HepG2 (cell line): Measurements from ENCODE around the gene CSMD2. TPM values are rescaled to one million over a fixed set of nuclear protein-coding genes. Genes with fewer than 3 reads are reported as not detected.

ENCODE experiments used
- ATAC-seq: fragments of 200-7000 bp; cut with Tn5 transposase; 3 replicates; pipeline ENCODE4 v1.9.1; 2020; ENCODE audit warnings: mild to moderate bottlenecking, moderate library complexity
- BruUV-seq: library from RNA; stranded (reverse); fragments of 400-500 nt; replicated peaks from 2 replicates; lab custom pipeline; 2021; lab: Mats Ljungman, UMichigan
- CTCF ChIA-PET: fragments of 300-600 bp; formaldehyde crosslinking; extraction: SDS; loops from one replicate; lab custom pipeline; 2021; ENCODE audit warnings: low total read pairs, inconsistent platforms, low intra/inter-chr PET ratio; lab: Yijun Ruan, JAX
- POLR2A ChIA-PET: fragments of 350-600 bp; sonication (Branson Sonifier 250); formaldehyde crosslinking; loops from one replicate; lab custom pipeline; 2020; ENCODE audit warnings: antibody characterized with exemption, inconsistent platforms; lab: Yijun Ruan, JAX
- DNase-seq: peaks from one replicate; pipeline ENCODE4 v3.0.0-alpha.2; 2015; ENCODE audit warnings: low spot score
- FAIRE-seq: peaks from 3 replicates; lab custom pipeline; 2011; peaks lifted over from hg19 to GRCh38; lab: Jason Lieb, UNC
- H2AFZ ChIP-seq: one replicate; pipeline ENCODE4 v1.6.1; 2011; ENCODE audit warnings: low read length, inconsistent platforms
- H3K27ac ChIP-seq: fragments of 300-600 bp; 3 replicates; pipeline ENCODE4 v1.8.0; 2011; ENCODE audit warnings: mixed run types, mild to moderate bottlenecking, mixed read lengths, low read length, inconsistent platforms; ENCODE audit not compliant: insufficient read depth; ENCODE audit errors: extremely low read length
- H3K27me3 ChIP-seq, 2 experiments: fragments of 200-600 bp in 1 of 2; 2 replicates in 1 of 2; 3 replicates in 1 of 2; pipeline versions ENCODE4 v1.6.0 to v1.8.0; 2011; ENCODE audit warnings: low read length in 2 of 2, mild to moderate bottlenecking in 2 of 2, moderate library complexity in 2 of 2, inconsistent platforms in 1 of 2; ENCODE audit not compliant: insufficient read depth in 2 of 2, control insufficient read depth in 1 of 2
- H3K36me3 ChIP-seq, 2 experiments: fragments of 200-600 bp in 1 of 2; replicated peaks in 1 of 2; 2 replicates in 1 of 2; 3 replicates in 1 of 2; pipeline versions ENCODE4 v1.5.1 to v1.8.0; 2011; ENCODE audit warnings: low read length in 2 of 2, inconsistent platforms in 1 of 2; ENCODE audit not compliant: insufficient read depth in 2 of 2, control insufficient read depth in 1 of 2
- H3K4me1 ChIP-seq: 2 replicates; pipeline ENCODE4 v1.5.1; 2012; ENCODE audit warnings: low read length, inconsistent platforms; ENCODE audit not compliant: insufficient read depth
- H3K4me2 ChIP-seq: 2 replicates; pipeline ENCODE4 v1.6.0; 2011; ENCODE audit warnings: low read depth, low read length, inconsistent platforms
- H3K4me3 ChIP-seq, 3 experiments: fragments of 200-600 bp in 1 of 3; sonication (generic), shearing (Covaris generic) in 1 of 3; replicated peaks in 1 of 3; 2 replicates each; pipeline ENCODE4 v1.5.1; 2011 to 2016; ENCODE audit warnings: low read length in 3 of 3, inconsistent platforms in 2 of 3, low read depth in 2 of 3, mild to moderate bottlenecking in 2 of 3, control low read depth in 1 of 3, mixed read lengths in 1 of 3; ENCODE audit not compliant: insufficient read depth in 1 of 3
- H3K79me2 ChIP-seq: one replicate; pipeline ENCODE4 v1.6.1; 2011; ENCODE audit warnings: low read length, inconsistent platforms; ENCODE audit not compliant: insufficient read depth
- H3K9ac ChIP-seq: 2 replicates; pipeline ENCODE4 v1.6.0; 2011; ENCODE audit warnings: mild to moderate bottlenecking, low read depth, low read length, inconsistent platforms; ENCODE audit not compliant: insufficient read depth
- H3K9me3 ChIP-seq: 2 replicates; pipeline ENCODE4 v1.5.1; 2012; ENCODE audit warnings: mild to moderate bottlenecking, low read length
- H4K20me1 ChIP-seq: 2 replicates; pipeline ENCODE4 v1.6.0; 2011; ENCODE audit warnings: inconsistent platforms, mild to moderate bottlenecking, low read length, moderate library complexity; ENCODE audit not compliant: insufficient read depth
- ARID2 ChIP-seq: sonication (generic); formaldehyde crosslinking; IDR thresholded peaks from 2 replicates; pipeline ENCODE4 v1.8.1; 2022; ENCODE audit warnings: mild to moderate bottlenecking, missing genetic modification reagents, borderline replicate concordance
- BCL6 ChIP-seq: IDR thresholded peaks from 2 replicates; pipeline ENCODE4 v1.6.1; 2016; ENCODE audit warnings: missing genetic modification reagents, missing compliant biosample characterization
- ETV6 ChIP-seq: sonication (generic); formaldehyde crosslinking; conservative IDR thresholded peaks from 2 replicates; pipeline ENCODE4 v1.4.0; 2020; ENCODE audit warnings: missing genetic modification reagents
- TGIF2 ChIP-seq: IDR thresholded peaks from 2 replicates; pipeline ENCODE4 v1.6.1; 2016; ENCODE audit warnings: control low read depth, missing compliant biosample characterization
- WIZ ChIP-seq: sonication (generic); formaldehyde crosslinking; IDR thresholded peaks from 2 replicates; pipeline ENCODE4 v1.5.1; 2020; ENCODE audit warnings: mild to moderate bottlenecking, missing genetic modification reagents
- ZFP37 ChIP-seq: sonication (generic); formaldehyde crosslinking; IDR thresholded peaks from 2 replicates; pipeline ENCODE4 v1.4.0; 2020; ENCODE audit warnings: missing genetic modification reagents, borderline replicate concordance
- ZNF337 ChIP-seq: sonication (generic); formaldehyde crosslinking; IDR thresholded peaks from 2 replicates; pipeline ENCODE4 v1.5.1; 2020; ENCODE audit warnings: missing genetic modification reagents, low read depth, mild to moderate bottlenecking, borderline replicate concordance
- ZNF510 ChIP-seq: sonication (generic); formaldehyde crosslinking; IDR thresholded peaks from 2 replicates; pipeline ENCODE4 v1.4.0; 2020; ENCODE audit warnings: low read depth, mild to moderate bottlenecking, missing genetic modification reagents
- ZNF549 ChIP-seq: sonication (generic); formaldehyde crosslinking; IDR thresholded peaks from 2 replicates; pipeline ENCODE4 v1.5.0; 2020; ENCODE audit warnings: missing genetic modification reagents
- WGBS: methylation state at CpG from one replicate; pipeline ENCODE4 v1.1.6; 2017; ENCODE audit warnings: low lambda C conversion rate; 5-methylcytosine and 5-hydroxymethylcytosine counted together
- in situ Hi-C: cut with HindIII; loops from 2 replicates; pipeline ENCODE4 v1.10.0; 2017; ENCODE audit warnings: low pct_unique_long_range_greater_than_20kb; ENCODE audit not compliant: extremely low pct_ligation_motif_present
- intact Hi-C: fragments of 100-400 bp; cut with micrococcal nuclease; formaldehyde crosslinking; loops from one replicate; pipeline ENCODE4 v1.10.0; 2022; ENCODE audit not compliant: unreplicated experiment
- polyA plus RNA-seq, 8 experiments: library from polyadenylated mRNA; depleted of rRNA in 3 of 8; stranded (reverse) in 7 of 8; unstranded in 1 of 8; fragments of >200 nt; fragmentation: Illumina TruSeq in 4 of 8; extraction: Trizol in 4 of 8; gene quantifications; 2 replicates each; pipeline versions ENCODE4 v1.2.1 to v1.2.3, GENCODE V29; 2011 to 2016; ENCODE audit warnings: low read depth in 4 of 8, missing spikeins in 1 of 8, mixed read lengths in 1 of 8; ENCODE audit not compliant: insufficient read depth in 1 of 8
- total RNA-seq, 5 experiments: library from RNA; depleted of rRNA; stranded (reverse); fragments of >200 nt; fragmentation: Illumina TruSeq; extraction: Trizol; gene quantifications; 2 replicates each; pipeline ENCODE4 v1.2.3, GENCODE V29; 2016; ENCODE audit warnings: low read depth in 1 of 5
- TF ChIP-seq, protein P1 (sequence below): sonication (generic); formaldehyde crosslinking; IDR thresholded peaks from 2 replicates; pipeline ENCODE4 v1.5.0; 2020; ENCODE audit warnings: mild to moderate bottlenecking, missing genetic modification reagents
- TF ChIP-seq, protein P2 (sequence below): sonication (generic); formaldehyde crosslinking; IDR thresholded peaks from 2 replicates; pipeline ENCODE4 v1.9.0; 2021; ENCODE audit warnings: missing genetic modification reagents, borderline replicate concordance

The CSMD2 gene
- total and polyA plus RNA-seq, 2 of the 13 experiments (the other 11 are each of a cell fraction or from before 2014, with no cell fraction given), result not detected

DNA sequence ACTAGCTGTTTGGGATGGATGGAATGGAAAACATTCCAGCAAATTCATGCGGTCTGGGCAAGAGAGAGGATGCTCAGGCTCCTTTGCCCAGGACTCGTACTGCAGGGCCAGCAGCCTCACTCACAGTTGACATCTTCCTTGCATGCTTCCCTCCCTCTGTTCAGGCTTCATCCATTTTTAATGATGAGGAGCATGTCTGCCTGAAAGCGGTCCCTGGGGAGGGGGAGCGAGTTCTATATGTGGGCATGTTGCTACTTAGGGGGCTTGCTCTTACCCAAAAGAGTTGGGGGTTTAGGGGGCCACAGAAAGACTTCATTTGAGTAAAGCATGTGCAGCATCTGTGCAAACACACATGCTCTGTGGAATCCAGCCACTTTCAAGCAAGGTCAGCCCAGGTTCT is 203.0 kb downstream of the CSMD2 start:
- H3K79me2 ChIP-seq, result no peaks in the 10 kb centered on the region
- intact Hi-C loops, result no loop called here
- no peak for FAIRE-seq
- no peak for ATAC-seq
- H4K20me1 ChIP-seq, result no peaks in the 10 kb centered on the region
- no peak overlapping the region for H2AFZ ChIP-seq
- WGBS, result 18% methylated on average over 4 of the region's 4 CpGs
- no peaks in the 10 kb centered on the region for H3K9me3 ChIP-seq
- H3K9ac ChIP-seq, result no peak overlapping the region
- H3K27me3 ChIP-seq, result no peaks in the 10 kb centered on the region; a peak in 1 of 5 replicates
- H3K4me2 ChIP-seq, result no peak overlapping the region
- TF ChIP-seq ZNF510 (no peak), TGIF2 (CRISPR knock-in tag) (no peak), BCL6 (CRISPR knock-in tag) (no peak), ZNF549 (CRISPR knock-in tag) (no peak), ETV6 (CRISPR knock-in tag) (no peak), ZNF337 (CRISPR knock-in tag) (no peak), ARID2 (CRISPR knock-in tag) (no peak), WIZ (CRISPR knock-in tag) (no peak), ZFP37 (CRISPR knock-in tag) (no peak)
- TF ChIP-seq, protein P1, sequence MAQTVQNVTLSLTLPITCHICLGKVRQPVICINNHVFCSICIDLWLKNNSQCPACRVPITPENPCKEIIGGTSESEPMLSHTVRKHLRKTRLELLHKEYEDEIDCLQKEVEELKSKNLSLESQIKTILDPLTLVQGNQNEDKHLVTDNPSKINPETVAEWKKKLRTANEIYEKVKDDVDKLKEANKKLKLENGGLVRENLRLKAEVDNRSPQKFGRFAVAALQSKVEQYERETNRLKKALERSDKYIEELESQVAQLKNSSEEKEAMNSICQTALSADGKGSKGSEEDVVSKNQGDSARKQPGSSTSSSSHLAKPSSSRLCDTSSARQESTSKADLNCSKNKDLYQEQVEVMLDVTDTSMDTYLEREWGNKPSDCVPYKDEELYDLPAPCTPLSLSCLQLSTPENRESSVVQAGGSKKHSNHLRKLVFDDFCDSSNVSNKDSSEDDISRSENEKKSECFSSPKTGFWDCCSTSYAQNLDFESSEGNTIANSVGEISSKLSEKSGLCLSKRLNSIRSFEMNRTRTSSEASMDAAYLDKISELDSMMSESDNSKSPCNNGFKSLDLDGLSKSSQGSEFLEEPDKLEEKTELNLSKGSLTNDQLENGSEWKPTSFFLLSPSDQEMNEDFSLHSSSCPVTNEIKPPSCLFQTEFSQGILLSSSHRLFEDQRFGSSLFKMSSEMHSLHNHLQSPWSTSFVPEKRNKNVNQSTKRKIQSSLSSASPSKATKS (CRISPR knock-in tag), result no peak
- TF ChIP-seq, protein P2, sequence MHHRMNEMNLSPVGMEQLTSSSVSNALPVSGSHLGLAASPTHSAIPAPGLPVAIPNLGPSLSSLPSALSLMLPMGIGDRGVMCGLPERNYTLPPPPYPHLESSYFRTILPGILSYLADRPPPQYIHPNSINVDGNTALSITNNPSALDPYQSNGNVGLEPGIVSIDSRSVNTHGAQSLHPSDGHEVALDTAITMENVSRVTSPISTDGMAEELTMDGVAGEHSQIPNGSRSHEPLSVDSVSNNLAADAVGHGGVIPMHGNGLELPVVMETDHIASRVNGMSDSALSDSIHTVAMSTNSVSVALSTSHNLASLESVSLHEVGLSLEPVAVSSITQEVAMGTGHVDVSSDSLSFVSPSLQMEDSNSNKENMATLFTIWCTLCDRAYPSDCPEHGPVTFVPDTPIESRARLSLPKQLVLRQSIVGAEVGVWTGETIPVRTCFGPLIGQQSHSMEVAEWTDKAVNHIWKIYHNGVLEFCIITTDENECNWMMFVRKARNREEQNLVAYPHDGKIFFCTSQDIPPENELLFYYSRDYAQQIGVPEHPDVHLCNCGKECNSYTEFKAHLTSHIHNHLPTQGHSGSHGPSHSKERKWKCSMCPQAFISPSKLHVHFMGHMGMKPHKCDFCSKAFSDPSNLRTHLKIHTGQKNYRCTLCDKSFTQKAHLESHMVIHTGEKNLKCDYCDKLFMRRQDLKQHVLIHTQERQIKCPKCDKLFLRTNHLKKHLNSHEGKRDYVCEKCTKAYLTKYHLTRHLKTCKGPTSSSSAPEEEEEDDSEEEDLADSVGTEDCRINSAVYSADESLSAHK (CRISPR knock-in tag), result no peak
- no peak overlapping the region for H3K27ac ChIP-seq
- peaks cover 15% of the 10 kb centered on the region for H3K4me1 ChIP-seq
- no TSS peak for BruUV-seq
- no peak overlapping the region for H3K4me3 ChIP-seq
- in situ Hi-C loops, result no loop called here
- no peaks in the 10 kb centered on the region for H3K36me3 ChIP-seq
- ChIA-PET POLR2A (no interaction called here), CTCF (no interaction called here)
- no peak for DNase-seq
